Measurements from ENCODE around the gene CRYZL1. TPM values are rescaled to one million over a fixed set of nuclear protein-coding genes. Genes with fewer than 3 reads are reported as not detected.

CRYZL1 gene
- total and polyA plus RNA-seq, 2 donors (not counting 1 experiment from before 2014, with no cell fraction given): 30.6 to 60.6 TPM

GRCh38 chr21:33668180-33668579, 26.6 kb upstream of the CRYZL1 start:
- ChIA-PET CTCF (no interaction called here), POLR2A (no interaction called here)
- Histone ChIP-seq H3K9ac (ENCODE audit: low read length) (no peak overlapping the region), H3K27ac (ENCODE audit: low read length in 2 of 2) (no peak overlapping the region), H3K4me1 (ENCODE audit: control insufficient read depth in 2 of 2, insufficient read depth in 2 of 2, low read length in 2 of 2) (no peaks in the 10 kb centered on the region), H3K4me3 (ENCODE audit: control extremely low read depth in 1 of 5, extremely low read depth in 1 of 5, insufficient read depth in 1 of 5, low read depth in 2 of 5, low read length in 4 of 5) (no peak overlapping the region), H3K9me3 (ENCODE audit: control extremely low read depth in 1 of 3, control insufficient read depth in 2 of 3, insufficient read depth in 1 of 3, low read length in 2 of 3) (no peaks in the 10 kb centered on the region), H3K4me2 (replicated peaks; ENCODE audit: low read depth, low read length, poor library complexity, severe bottlenecking) (no peak overlapping the region), H3K27me3 (replicated peaks in 1 of 4; ENCODE audit: control extremely low read depth in 1 of 4, control insufficient read depth in 3 of 4, insufficient read depth in 4 of 4, low read length in 3 of 4) (no peaks in the 10 kb centered on the region), H3K79me2 (ENCODE audit: control insufficient read depth, insufficient read depth, low read length) (no peaks in the 10 kb centered on the region), H2AFZ (ENCODE audit: insufficient read depth, low read depth, low read length, poor library complexity, severe bottlenecking) (no peak overlapping the region), H4K20me1 (ENCODE audit: control insufficient read depth, insufficient read depth, low read length, poor library complexity, severe bottlenecking) (no peaks in the 10 kb centered on the region), H3K36me3 (replicated peaks in 1 of 2; ENCODE audit: control extremely low read depth in 1 of 2, control insufficient read depth in 1 of 2, extremely low read depth in 1 of 2, insufficient read depth in 2 of 2, low read length in 1 of 2) (no peaks in the 10 kb centered on the region)
- DNase-seq: no peak
- Mint-ChIP-seq H3K27ac (no peak overlapping the region), H3K27me3 (peaks cover 6% of the 10 kb centered on the region), H3K4me1 (no peaks in the 10 kb centered on the region), H3K4me3 (no peak overlapping the region), H3K9me3 (ENCODE audit: insufficient read depth) (no peaks in the 10 kb centered on the region)
- whole genome bisulfite sequencing (ENCODE audit: insufficient coverage): no CpG with 5 or more reads among the region's 4 CpGs
- no peak for ATAC-seq (ENCODE audit: low read depth)
- TF ChIP-seq, protein P1, sequence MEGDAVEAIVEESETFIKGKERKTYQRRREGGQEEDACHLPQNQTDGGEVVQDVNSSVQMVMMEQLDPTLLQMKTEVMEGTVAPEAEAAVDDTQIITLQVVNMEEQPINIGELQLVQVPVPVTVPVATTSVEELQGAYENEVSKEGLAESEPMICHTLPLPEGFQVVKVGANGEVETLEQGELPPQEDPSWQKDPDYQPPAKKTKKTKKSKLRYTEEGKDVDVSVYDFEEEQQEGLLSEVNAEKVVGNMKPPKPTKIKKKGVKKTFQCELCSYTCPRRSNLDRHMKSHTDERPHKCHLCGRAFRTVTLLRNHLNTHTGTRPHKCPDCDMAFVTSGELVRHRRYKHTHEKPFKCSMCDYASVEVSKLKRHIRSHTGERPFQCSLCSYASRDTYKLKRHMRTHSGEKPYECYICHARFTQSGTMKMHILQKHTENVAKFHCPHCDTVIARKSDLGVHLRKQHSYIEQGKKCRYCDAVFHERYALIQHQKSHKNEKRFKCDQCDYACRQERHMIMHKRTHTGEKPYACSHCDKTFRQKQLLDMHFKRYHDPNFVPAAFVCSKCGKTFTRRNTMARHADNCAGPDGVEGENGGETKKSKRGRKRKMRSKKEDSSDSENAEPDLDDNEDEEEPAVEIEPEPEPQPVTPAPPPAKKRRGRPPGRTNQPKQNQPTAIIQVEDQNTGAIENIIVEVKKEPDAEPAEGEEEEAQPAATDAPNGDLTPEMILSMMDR (IDR thresholded peaks at IDR 0.05): no peak
- no peak for TF ChIP-seq EZH2 (IDR thresholded peaks at IDR 0.05; ENCODE audit: borderline replicate concordance, insufficient read depth, low read depth, low read length, poor library complexity, severe bottlenecking)
- intact Hi-C loops (cut with micrococcal nuclease): no loop called here

DNA sequence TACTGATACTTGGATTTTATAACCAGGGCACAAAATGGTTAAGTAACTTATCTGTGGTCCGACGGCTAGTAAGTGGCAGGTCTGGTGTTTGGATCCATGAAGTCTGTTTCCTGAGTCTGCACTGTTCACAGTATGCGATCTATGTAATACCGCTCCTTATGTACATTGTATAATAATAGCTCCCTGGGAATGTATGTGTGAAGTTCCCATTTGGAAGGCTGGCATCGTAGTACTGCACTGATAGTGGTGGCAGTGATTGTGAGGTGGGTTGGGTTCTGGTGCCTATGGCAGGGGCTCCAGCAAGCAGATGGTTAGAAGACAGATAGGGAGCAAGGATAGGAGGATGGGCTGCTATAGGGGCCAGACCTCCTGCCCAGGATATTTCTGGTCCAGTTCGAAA, 26.1 kb upstream of the CRYZL1 start:
- Mint-ChIP-seq H3K27me3 (peaks cover 6% of the 10 kb centered on the region), H3K9me3 (ENCODE audit: insufficient read depth) (no peaks in the 10 kb centered on the region), H3K4me1 (no peaks in the 10 kb centered on the region), H3K27ac (no peak overlapping the region), H3K4me3 (no peak overlapping the region)
- ATAC-seq (ENCODE audit: low read depth) (no peak), DNase-seq (no peak)
- TF ChIP-seq, protein P1 (IDR thresholded peaks at IDR 0.05): no peak
- no peak for TF ChIP-seq EZH2 (IDR thresholded peaks at IDR 0.05; ENCODE audit: borderline replicate concordance, insufficient read depth, low read depth, low read length, poor library complexity, severe bottlenecking)
- no peaks in the 10 kb centered on the region for H3K79me2 ChIP-seq (ENCODE audit: control insufficient read depth, insufficient read depth, low read length)
- H3K27ac ChIP-seq (ENCODE audit: low read length in 2 of 2): no peak overlapping the region
- 83% methylated on average over 1 of the region's 6 CpGs for WGBS (ENCODE audit: insufficient coverage)
- no peak overlapping the region for H2AFZ ChIP-seq (ENCODE audit: insufficient read depth, low read depth, low read length, poor library complexity, severe bottlenecking)
- no peaks in the 10 kb centered on the region for H3K27me3 ChIP-seq (replicated peaks in 1 of 4; ENCODE audit: control extremely low read depth in 1 of 4, control insufficient read depth in 3 of 4, insufficient read depth in 4 of 4, low read length in 3 of 4)
- H3K9me3 ChIP-seq (ENCODE audit: control extremely low read depth in 1 of 3, control insufficient read depth in 2 of 3, insufficient read depth in 1 of 3, low read length in 2 of 3): no peaks in the 10 kb centered on the region
- no peaks in the 10 kb centered on the region for H3K36me3 ChIP-seq (replicated peaks in 1 of 2; ENCODE audit: control extremely low read depth in 1 of 2, control insufficient read depth in 1 of 2, extremely low read depth in 1 of 2, insufficient read depth in 2 of 2, low read length in 1 of 2)
- no peak overlapping the region for H3K4me2 ChIP-seq (replicated peaks; ENCODE audit: low read depth, low read length, poor library complexity, severe bottlenecking)
- intact Hi-C loops (cut with micrococcal nuclease): no loop called here
- ChIA-PET POLR2A (no interaction called here), CTCF (no interaction called here)
- no peaks in the 10 kb centered on the region for H3K4me1 ChIP-seq (ENCODE audit: control insufficient read depth in 2 of 2, insufficient read depth in 2 of 2, low read length in 2 of 2)
- H3K4me3 ChIP-seq (ENCODE audit: control extremely low read depth in 1 of 5, extremely low read depth in 1 of 5, insufficient read depth in 1 of 5, low read depth in 2 of 5, low read length in 4 of 5): no peak overlapping the region
- no peaks in the 10 kb centered on the region for H4K20me1 ChIP-seq (ENCODE audit: control insufficient read depth, insufficient read depth, low read length, poor library complexity, severe bottlenecking)
- no peak overlapping the region for H3K9ac ChIP-seq (ENCODE audit: low read length)

Measured in B cell (primary cell).